Measurements from ENCODE around the gene DOK7. TPM values are rescaled to one million over a fixed set of nuclear protein-coding genes. Genes with fewer than 3 reads are reported as not detected.
"Not testable (repeated sequence)": the region's sequence is repeated elsewhere in the genome, so short reads cannot be mapped to it uniquely, and the experiment has no call there.

The DOK7 gene
- total RNA-seq, 2 donors from 2014 or later = 0.80 to 1.5 TPM

- H3K27ac ChIP-seq; intact Hi-C loops (cut with DNase I); H3K4me3 ChIP-seq; H3K4me1 ChIP-seq; H3K9me3 ChIP-seq; H3K9ac ChIP-seq (ENCODE audit: low read depth in 2 of 2, low read length in 2 of 2); H3K36me3 ChIP-seq; H3K27me3 ChIP-seq; DNase-seq: not testable (repeated sequence)
These were observed 80.3 kb downstream of the DOK7 start for GRCh38 chr4:3543415-3543814.

Other genes starting within 250 kb of the DOK7 start
- 1 to 10 TPM in 1 of 2 donors, under 1 TPM in 1; 0.40 to 1.3 TPM for gene MSANTD1, start 214.1 kb upstream of the DOK7 start, total RNA-seq
- gene RGS12, start 170.3 kb upstream of the DOK7 start, total RNA-seq = 10 to 100 TPM; 18.0 to 25.7 TPM
- under 1 TPM in 1 of 2 donors, not detected in 1; 0.52 TPM for gene HGFAC, start 21.3 kb upstream of the DOK7 start, total RNA-seq
- gene LRPAP1, start 69.1 kb downstream of the DOK7 start, total RNA-seq = 100 to 1,000 TPM; 157 to 214 TPM